ENCODE data around the gene SLC25A36.

The SLC25A36 gene, protein sequence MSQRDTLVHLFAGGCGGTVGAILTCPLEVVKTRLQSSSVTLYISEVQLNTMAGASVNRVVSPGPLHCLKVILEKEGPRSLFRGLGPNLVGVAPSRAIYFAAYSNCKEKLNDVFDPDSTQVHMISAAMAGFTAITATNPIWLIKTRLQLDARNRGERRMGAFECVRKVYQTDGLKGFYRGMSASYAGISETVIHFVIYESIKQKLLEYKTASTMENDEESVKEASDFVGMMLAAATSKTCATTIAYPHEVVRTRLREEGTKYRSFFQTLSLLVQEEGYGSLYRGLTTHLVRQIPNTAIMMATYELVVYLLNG

GRCh38 chr3:140941434-140942220, at the start of gene SLC25A36:
TSS of gene SLC25A36 (plus strand) at chr3:140941836. CDS start at chr3:140942055, 219 bp downstream.
- DNase-seq: peak; percentile 95 to 97

DNA sequence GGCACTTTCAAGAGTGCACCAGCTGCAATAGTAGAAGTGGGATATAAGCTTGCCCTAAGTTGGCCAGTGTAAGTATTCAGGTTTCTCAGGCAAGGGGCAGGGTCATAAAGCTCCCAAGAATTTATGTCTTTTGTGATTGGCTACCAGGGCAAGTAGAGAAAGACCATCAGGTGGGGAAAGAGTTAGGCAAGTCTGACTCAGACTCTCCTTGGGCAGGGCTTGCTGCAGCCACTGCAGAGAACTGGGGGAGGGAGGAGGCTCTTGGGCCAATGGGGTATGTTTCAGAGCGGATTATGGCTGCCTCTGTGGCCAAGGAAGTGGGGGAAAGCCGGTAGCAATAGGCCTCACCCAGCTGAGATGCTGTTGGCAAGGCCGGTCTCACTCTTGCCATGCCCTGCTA, 44.6 kb upstream of the SLC25A36 start:
- DNase-seq: no peak

GRCh38 chr3:140898340-140899180, 43.1 kb upstream of the SLC25A36 start:
- peak; percentile 19 to 62 for DNase-seq

- DNase-seq: no peak
Measured at GRCh38 chr3:140899363-140899762, 42.3 kb upstream of the SLC25A36 start.

DNA sequence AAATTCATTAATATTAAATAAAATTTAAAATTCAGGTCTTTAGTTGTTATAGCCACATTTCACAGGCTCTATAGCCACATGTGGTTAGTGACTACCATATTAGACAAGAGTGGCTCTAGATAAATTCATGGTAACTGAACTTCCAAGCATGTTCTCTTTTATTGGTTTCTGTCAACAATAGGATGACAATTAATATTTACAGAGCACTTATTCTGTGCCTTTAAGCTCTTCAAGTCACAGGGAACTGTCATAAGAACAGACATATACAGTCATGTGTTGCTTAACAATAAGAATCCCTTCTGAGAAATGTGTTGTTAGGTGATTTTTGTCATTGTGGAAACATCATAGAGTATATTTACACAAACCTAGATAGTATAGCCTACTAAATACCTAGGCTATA, 38.8 kb upstream of the SLC25A36 start:
- no peak for DNase-seq

DNA sequence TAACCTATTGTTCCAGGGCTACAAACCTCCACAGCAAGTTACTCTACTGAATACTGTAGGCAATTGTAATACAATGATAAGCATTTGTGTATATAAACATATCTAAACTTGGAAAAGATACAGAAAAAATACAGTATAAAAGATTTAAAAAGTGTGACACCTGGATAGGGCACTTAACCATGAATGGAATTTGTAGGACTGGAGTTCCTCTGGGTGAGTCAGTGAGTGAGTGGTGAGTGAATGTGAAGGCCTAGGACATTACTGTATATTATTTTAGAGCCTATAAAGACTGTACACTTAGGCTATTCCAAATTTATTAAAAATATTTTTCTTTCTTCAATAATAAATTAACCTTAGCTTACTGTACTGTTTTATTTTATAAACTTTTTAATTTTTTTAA, 38.4 kb upstream of the SLC25A36 start:
- no peak for DNase-seq

DNA sequence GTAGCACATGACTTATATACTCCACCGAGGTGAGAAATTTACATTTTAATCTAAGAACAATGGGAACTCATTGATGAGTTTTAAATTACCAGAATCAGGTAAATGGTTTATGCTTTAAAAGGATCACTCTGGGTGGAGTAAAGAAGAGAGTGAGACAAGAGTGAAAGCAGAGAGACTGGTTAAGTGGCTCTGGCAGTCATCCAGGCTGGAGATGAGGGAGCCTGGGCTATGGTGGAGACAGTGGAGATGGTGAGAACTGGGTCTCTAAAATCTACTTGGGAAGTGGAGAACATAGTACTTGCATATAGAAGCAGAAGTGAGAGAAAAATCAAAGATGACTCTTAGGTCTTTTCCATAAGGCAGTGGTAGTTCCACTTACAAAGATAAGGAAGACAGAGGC, 37.1 kb upstream of the SLC25A36 start:
- no peak for DNase-seq

- no peak for DNase-seq
Measured at GRCh38 chr3:140905559-140905958, 36.1 kb upstream of the SLC25A36 start.

DNA sequence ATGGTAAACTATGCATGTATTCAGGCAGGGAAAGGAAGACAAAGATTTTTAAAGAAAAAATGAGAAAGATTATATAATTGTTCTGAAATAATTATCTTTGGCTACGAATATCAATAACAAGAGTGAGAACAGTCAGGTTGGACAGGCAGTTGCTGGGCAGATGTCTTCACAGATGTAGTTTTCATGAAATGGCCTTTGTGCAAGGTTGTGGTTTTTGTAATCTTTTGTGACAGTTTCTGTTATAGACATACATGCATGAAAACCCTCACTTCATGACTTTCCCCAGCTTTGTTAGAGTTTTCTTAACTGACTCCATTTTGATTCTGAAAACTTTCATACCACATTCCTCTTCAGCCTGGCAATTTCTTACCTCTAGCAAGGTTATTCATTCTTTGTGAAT, 34.9 kb upstream of the SLC25A36 start:
- DNase-seq: no peak

DNA sequence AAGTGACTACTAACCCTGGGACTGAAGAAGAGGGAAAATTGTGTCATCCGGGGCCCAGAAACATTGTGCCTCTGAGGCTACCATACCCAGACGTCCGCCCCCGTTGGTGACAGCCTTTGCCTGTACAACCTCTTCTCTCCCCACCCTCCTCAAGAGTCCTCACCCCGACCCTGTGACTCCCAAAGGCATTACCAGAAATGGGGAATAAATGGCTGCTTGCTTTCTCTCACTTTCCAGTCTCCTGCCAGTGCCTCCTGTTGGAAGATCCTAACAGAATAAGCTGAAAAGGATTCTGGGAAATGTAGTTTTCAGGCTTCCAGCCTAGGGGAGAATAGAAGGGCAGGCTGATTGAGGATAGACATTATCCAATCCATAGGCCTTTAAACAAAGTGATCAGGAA, 30.8 kb upstream of the SLC25A36 start:
- DNase-seq: peak in 1 of 2 experiments; percentile 17

- DNase-seq: no peak
Measured at GRCh38 chr3:140911822-140912221, 29.8 kb upstream of the SLC25A36 start.

DNA sequence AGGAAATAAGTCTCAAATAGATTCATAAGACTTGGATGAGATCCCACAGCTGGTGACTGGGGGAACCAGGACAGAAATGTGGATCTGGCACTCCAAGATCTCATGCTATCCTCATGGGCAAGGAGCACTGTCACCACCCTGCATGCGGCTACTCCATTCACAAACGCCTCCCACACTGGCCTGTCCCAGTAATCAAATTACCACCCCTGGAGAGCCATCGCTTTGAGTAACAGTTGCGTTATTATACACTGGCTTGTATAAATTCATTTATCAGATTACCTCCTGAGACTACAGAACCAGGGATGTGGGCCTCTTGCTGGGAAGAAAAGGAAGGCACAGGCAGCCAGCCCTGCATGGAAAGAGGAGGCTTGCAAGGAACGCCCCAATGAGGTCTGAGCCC, 27.9 kb upstream of the SLC25A36 start:
- no peak for DNase-seq

DNA sequence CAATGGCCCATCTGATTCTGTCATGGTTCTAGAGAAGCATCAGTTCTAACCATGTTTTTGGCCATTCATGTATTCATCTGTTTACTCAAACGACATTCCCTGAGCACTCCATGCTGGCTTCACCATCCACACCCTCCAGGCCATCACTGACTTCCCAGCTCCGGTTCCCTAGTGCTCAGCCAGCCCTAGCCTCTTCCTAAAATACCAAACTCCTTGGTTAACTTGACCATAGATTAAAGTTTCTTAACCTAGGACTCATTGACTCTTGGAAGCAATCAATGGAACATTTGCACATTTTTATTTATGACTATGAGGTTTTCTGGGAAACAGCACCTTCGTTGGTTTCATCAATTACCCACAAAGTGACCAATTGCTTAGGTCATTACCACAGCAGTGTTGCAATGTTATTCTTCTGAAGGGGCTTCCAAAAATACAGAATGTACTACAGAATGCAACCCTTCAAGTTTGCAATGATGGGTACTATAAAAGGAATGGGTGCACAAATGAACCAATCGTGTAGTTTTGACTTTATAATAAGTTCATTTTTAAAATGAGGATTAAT, 27.2 kb upstream of the SLC25A36 start:
- DNase-seq: no peak

DNA sequence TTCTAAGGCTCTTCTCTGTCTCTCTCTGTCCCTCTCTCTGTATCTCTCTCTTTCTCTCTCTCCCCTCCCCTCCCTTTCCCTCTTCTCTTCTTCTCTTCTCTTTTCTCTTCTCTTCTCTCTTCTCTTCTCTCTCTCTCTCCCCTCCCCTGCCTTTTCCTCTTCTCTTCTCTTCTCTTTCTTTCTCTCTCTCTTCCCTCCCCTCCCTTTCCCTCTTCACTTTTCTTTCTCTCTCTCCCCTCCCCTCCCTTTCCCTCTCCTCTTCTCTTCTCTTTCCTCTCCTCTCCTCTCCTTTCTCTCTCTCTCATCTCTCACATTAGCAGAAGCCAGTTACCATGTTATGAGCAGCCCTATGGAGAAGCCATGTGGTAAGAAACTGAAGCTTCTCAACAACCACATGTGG, 25.0 kb upstream of the SLC25A36 start:
- no peak for DNase-seq

- no peak for DNase-seq
Measured at GRCh38 chr3:140917772-140918171, 23.9 kb upstream of the SLC25A36 start.

GRCh38 chr3:140920029-140920428, 21.6 kb upstream of the SLC25A36 start:
- no peak for DNase-seq

- DNase-seq: peak in 1 of 2 experiments; percentile 31
Measured at GRCh38 chr3:140922634-140923033, 19.0 kb upstream of the SLC25A36 start.

- DNase-seq: no peak
Measured at GRCh38 chr3:140924097-140924873, 17.4 kb upstream of the SLC25A36 start.

DNA sequence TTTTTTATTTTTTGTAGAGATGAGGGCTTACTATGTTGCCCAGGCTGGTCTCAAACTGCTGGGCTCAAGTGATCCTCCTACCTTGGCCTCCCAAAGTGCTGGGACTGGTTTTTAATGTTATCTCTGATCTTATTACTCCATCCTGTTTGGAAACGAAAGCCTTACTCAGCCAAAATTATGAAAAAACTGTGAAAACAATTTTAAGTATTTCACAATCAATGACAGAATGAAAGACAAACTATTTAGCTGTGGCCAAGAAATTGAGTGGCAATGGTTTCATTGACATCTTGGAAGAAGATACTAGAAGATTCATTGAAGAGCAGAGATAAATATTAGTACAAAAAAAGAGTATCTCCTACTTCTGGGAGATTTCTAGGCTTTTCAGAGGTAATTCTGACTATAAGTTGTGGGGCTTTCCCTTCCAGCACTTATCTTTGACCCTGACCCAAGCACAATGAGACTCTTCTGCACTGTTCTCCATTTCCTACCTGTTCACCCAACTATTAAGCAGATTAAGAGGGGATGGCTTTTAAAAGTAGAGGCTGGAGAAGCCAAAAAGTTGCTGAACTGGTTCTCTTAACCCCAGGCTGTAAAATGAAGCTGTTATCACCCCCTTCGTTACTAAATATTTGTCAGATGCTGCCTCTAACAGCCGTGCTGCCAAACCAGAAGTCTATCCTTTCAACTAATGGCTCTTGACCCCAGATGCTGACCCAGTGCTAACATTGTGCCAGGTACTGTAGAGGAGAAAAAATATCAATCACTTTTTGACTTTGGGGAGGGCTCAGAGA, 14.2 kb upstream of the SLC25A36 start:
- no peak for DNase-seq

GRCh38 chr3:140929446-140929845, 12.2 kb upstream of the SLC25A36 start:
- DNase-seq: no peak

- no peak for DNase-seq
Measured at GRCh38 chr3:140931016-140931454, 10.6 kb upstream of the SLC25A36 start.

All from SW 1271 (cell line).